Amniotic epithelial cell (primary cell): ENCODE measurements around the gene PHACTR2.
A peak's percentile ranks its signal among the peaks of the same experiment; 100 is the strongest.
"Not testable (repeated sequence)": the region's sequence is repeated elsewhere in the genome, so short reads cannot be mapped to it uniquely, and the experiment has no call there.

Experiments used
- DNase-seq: peaks from one replicate; pipeline ENCODE4 v3.0.0-alpha.2; 2010; ENCODE audit warnings: low read depth

PHACTR2 gene

DNA sequence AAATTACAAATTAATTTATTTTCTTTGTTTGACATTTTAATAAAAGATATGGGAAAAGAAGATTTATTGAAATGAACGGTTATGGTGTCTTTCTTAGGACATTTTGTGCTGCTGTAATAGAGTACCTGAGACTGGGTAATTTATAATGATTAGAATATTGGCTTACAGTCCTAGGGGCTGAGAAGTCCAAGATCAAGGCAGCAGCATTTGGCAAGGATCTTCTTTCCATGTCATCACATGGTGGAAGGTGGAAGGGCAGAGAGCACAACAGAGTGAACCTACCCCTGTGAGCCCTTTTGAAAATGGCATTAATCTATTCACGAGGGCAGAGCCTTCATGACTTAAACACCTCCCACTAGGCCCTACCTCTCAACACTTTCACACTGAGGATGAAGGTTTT lies 89.7 kb downstream of the PHACTR2 start:
- DNase-seq: no peak

DNA sequence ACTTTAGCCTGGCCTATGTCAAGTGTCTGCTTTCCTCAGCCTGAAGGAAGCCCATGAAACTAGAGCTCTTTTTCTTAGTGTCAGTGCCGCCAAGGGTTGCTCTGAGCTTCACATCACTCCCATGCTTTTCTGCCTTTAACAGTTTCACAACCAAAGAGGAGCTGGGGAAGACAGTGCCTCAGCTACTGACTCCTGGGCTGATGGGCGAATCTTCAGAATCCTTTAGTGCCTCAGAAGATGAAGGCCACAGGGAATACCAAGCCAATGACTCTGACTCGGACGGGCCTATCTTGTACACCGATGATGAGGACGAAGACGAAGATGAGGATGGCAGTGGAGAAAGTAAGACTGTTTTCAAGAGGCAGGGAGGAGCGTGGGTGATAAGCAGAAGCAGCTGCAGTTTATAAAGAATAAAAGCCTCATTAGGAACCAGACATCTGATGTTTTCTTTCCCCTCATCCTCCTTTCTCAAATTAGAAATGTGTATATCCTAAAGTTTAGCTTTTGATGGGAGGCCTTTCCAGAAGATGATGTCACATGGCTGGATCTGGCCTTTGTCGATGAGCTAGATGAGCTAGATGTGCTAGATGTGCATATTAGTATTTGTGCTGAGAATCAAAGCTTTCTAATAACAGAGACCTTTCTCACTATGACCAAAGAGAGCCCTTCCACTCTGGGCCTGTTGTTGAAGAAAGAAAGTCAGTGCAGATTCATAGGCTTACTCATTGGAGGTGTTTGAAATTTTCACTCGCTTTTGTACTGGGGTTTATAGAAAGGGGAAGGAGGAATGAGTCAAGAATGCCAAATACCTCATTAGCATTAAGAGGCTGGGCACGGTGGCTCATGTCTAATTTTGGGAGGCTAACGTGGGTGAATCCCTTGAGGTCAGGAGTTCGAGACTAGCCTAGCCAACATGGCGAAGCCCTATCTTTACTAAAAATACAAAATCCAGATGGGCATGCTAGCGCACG lies 94.6 kb downstream of the PHACTR2 start:
- peak; percentile 55 for DNase-seq

DNA sequence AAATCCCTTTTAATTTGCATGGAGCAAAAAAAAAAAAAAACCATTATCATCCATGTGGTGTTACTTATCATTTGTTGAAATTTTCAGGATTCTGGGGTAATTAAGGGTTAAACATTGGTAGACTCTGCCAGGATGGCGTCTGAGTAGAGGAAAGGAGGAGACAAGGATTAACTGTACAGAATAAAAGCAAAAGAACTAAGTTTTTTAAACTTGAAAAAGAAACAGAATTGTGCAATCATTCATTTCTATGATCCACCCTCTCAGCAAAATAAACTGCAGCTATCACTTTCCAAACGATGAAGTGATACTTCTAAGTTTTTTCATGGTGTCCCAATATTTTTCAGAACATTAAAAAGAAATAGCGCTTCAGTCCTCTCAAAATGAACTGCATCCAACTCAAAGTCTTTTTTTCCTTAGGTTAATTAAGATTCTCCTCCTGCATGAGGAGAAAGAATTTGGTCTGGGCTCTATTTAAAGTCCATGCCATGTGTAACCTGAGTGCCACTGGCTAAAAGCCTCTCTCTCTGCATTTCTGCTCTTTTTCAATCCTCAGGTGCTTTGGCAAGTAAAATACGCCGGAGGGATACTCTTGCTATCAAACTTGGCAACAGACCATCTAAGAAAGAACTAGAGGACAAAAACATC lies 95.9 kb downstream of the PHACTR2 start:
- peak; percentile 84 for DNase-seq

- peak; percentile 54 for DNase-seq
Observed at GRCh38 chr6:143774347-143774746, 96.6 kb downstream of the PHACTR2 start.

DNA sequence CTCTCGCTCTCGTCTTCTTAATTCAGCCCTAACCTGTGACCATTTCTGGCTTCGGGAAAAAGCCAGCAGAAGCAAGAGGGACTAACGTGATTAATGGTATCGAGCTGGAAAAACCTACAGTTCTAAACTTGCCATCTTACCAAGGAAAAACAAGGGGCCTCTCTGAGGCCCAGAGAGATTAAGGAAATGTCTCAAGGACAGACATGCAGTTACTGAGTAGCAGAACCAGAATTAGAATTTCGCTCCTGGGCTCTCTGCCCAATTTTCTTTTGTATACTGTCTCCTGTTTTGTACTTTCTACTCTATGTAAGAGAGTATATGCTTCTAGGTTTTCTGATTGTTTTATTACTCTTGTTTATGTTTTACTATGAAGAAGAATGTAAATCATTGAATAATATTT lies 97.6 kb downstream of the PHACTR2 start:
- peak; percentile 88 for DNase-seq

DNA sequence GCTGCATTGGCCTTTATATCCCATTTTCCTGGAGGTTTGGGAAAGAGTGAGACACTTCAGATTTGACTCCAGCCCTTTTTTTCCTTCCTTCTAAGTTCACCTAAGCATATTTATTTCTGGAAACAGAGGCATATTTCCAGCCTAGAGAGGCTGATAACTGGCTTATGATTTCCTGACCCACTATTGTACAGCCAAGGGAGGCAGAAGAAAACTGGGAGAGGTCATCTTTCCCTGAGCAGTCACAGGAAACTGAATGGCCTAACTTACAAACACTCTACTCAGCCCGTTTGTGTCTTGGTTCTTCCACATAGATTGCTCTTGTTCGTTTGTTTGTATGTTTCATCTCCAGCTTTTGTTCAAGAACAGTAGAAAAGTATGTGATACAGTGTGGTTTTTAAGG lies 101.2 kb downstream of the PHACTR2 start:
- DNase-seq: no peak

GRCh38 chr6:143782481-143782880 lies 104.7 kb downstream of the PHACTR2 start:
- DNase-seq: no peak

DNA sequence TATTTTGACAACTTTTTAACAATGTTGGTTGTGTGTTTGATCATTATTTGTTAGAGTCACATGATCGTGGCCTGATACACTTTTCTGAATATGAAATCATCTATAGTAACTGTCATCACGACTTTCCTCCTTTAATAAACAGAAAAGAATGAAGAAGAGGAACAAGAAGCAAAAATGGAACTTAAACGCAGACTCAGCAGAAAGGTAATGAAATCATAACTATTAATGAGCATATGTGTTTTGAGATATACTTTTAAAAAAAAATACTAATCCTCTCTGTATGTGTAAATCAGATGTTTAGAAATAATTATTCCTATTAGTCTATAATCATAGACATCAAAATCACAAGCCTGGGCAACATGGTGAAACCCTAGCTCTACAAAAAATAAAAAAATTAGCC lies 105.3 kb downstream of the PHACTR2 start:
- DNase-seq: no peak

GRCh38 chr6:143784316-143784715 lies 106.6 kb downstream of the PHACTR2 start:
- no peak for DNase-seq

- DNase-seq: not testable (repeated sequence)
Observed at GRCh38 chr6:143786371-143786770, 108.6 kb downstream of the PHACTR2 start.

GRCh38 chr6:143792402-143793279 lies 114.9 kb downstream of the PHACTR2 start:
- DNase-seq: no peak

DNA sequence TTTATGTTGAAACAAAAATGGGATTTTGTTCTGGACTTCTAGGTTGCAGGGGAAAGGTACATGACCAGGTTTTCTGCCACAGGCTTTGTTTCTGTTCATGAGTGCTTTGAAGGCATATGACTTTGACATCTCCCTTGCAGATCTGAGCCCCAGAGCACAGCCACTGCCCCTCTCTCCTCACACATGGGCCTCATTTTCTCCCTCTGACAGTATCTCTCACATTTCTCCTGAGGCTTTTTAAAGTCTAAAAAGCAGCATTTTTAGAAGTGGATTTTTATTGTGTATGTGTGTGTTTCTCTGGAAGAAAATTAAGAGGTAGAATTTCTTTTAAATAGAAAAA lies 115.5 kb downstream of the PHACTR2 start:
- no peak for DNase-seq

GRCh38 chr6:143796551-143796950 lies 118.8 kb downstream of the PHACTR2 start:
- DNase-seq: not testable (repeated sequence)

DNA sequence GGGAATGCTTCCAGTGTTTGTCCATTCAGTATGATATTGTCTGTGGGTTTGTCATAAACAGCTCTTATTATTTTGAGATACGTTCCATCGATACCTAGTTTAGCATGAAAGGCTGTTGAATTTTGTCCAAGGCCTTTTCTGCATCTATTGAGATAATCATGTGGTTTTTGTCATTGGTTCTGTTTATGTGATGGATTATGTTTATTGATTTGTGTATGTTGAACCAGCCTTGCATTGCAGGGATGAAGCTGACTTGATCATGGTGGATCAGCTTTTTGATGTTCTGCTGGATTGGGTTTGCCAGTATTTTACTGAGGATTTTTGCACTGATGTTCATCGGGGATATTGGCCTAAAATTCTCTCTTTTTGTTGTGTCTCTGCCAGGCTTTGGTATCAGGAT lies 120.7 kb downstream of the PHACTR2 start:
- not testable (repeated sequence) for DNase-seq

GRCh38 chr6:143802833-143803565 lies 125.2 kb downstream of the PHACTR2 start:
- DNase-seq: peak; percentile 81

DNA sequence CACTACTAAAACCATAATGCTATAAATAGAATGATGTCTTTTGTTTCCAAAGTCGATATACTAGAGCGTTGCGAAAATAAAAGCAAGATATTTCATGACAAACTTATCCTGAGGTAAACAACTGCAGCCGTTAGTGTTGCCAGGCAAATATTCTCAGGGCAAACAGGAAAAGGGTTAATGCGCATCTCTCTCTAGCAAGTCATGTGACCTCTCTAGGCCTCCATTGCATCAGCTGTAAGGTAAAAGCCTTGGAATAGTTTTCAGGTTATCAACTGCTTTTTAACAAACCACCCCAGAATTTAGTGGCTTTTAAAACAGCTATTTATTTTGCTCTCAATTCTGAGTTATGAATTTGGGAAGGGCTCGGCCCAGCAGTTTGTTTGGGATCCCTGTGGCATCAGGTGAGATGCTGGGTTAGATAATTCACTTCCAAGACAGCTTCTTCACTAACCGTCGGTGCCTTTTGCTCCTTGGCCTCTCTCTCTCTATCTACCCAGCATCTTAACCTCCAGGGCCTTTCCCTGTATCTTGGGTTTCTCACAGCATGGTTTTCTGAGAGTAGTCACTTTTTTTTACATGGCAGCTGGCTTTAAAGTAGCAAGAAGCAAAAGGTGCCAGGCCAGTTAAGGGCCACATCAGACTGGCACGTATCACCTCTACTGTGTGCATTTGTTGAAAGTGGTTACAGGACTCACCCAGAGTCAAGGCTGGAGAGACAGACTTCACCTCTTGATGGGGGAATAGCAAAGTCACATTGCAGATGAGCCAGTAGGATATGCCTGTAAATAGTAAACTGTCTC lies 126.2 kb downstream of the PHACTR2 start:
- DNase-seq: no peak

- DNase-seq: peak; percentile 68
Observed at GRCh38 chr6:143804835-143805239, 127.1 kb downstream of the PHACTR2 start.

GRCh38 chr6:143806282-143807102 lies 128.7 kb downstream of the PHACTR2 start:
- DNase-seq: peak; percentile 92

DNA sequence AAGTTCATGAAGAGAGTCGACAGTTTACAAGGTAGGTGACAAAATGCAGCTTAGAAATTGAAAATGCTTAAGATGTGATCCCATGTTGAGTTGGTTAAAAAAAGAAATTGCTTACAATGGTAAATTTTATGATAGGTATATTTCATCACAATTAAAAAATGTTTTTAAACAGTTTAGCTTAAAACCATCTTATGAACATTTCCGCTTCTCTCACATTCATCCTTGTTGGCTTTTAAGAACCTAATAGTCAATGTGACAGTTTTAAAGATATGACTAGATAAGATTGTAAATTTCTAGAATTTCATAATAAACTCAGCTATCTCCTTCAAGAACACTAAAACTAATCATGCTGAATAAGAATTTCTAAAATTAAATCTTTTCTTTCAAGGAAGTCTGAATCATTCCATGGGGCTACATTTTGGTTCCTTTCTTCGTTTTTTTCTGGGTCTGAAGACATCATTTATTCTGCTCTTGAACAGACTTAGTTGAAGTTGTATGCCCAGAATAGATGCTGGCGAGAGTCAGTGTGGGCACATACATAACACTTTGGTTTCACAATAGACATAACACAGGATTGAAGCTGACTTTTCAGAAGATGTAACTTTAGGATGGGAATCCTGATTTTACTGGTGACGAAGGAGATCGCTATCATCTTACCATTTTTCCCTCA lies 129.5 kb downstream of the PHACTR2 start:
- peak; percentile 68 for DNase-seq
